GM19023 (cell line): ENCODE results near the gene MCRIP1.

Source experiments
- ATAC-seq: cut with Tn5 transposase; IDR thresholded peaks from one replicate; pipeline ENCODE4 v1.9.1; 2021; ENCODE audit warnings: mild to moderate bottlenecking, moderate library complexity; ENCODE audit not compliant: unreplicated experiment

MCRIP1 gene

GRCh38 chr17:81822996-81823819 is 9.9 kb downstream of the MCRIP1 start:
- ATAC-seq: no peak

- ATAC-seq: no peak
Observed at GRCh38 chr17:81822312-81822637, 10.8 kb downstream of the MCRIP1 start.

GRCh38 chr17:81821603-81822311 is 11.3 kb downstream of the MCRIP1 start:
- ATAC-seq: no peak

GRCh38 chr17:81821147-81821546 is 11.9 kb downstream of the MCRIP1 start:
- no peak for ATAC-seq

GRCh38 chr17:81819708-81820107 is 13.4 kb downstream of the MCRIP1 start:
- no peak for ATAC-seq

- ATAC-seq: no peak
Observed at GRCh38 chr17:81817758-81818147, 15.3 kb downstream of the MCRIP1 start.

GRCh38 chr17:81815646-81815986 is 17.5 kb downstream of the MCRIP1 start:
- no peak for ATAC-seq

- no peak for ATAC-seq
Observed at GRCh38 chr17:81814748-81815645, 18.1 kb downstream of the MCRIP1 start.

- ATAC-seq: no peak
Observed at GRCh38 chr17:81813861-81814683, 19.0 kb downstream of the MCRIP1 start.

- no peak for ATAC-seq
Observed at GRCh38 chr17:81813371-81813684, 19.8 kb downstream of the MCRIP1 start.

GRCh38 chr17:81812571-81813370 is 20.3 kb downstream of the MCRIP1 start:
- ATAC-seq: no peak

GRCh38 chr17:81811705-81812570 is 21.2 kb downstream of the MCRIP1 start:
- no peak for ATAC-seq

- ATAC-seq: no peak
Observed at GRCh38 chr17:81810892-81811704, 22.0 kb downstream of the MCRIP1 start.

GRCh38 chr17:81810476-81810875 is 22.6 kb downstream of the MCRIP1 start:
- ATAC-seq: no peak

- no peak for ATAC-seq
Observed at GRCh38 chr17:81809556-81809998, 23.5 kb downstream of the MCRIP1 start.

- ATAC-seq: no peak
Observed at GRCh38 chr17:81808778-81809555, 24.1 kb downstream of the MCRIP1 start.

- no peak for ATAC-seq
Observed at GRCh38 chr17:81807839-81808238, 25.3 kb downstream of the MCRIP1 start.
